Heart left ventricle (tissue), 16 donors: ENCODE results near the gene GPR37. TPM values are rescaled to one million over a fixed set of nuclear protein-coding genes. Genes with fewer than 3 reads are reported as not detected.

ENCODE experiments used
- ATAC-seq, 4 donors: fragments of 200-7000 bp; cut with Tn5 transposase; one replicate each; pipeline ENCODE4 v1.9.1; 2020 to 2022; ENCODE audit warnings: moderate library complexity in 4 of 4, mild to moderate bottlenecking in 3 of 4, moderate number of reproducible peaks in 1 of 4
- DNase-seq, 5 donors: peaks; one replicate each; pipeline ENCODE4 v3.0.0-alpha.2; 2020
- H3K27ac ChIP-seq, 12 donors: fragments of 200-600 bp; sonication (generic) in 4 of 12; one replicate each; pipeline versions ENCODE4 v1.5.0 to v1.8.0; 2016 to 2022; ENCODE audit warnings: mild to moderate bottlenecking in 2 of 12
- H3K27me3 ChIP-seq, 9 donors: fragments of 200-600 bp; sonication (generic) in 2 of 9; one replicate each; pipeline versions ENCODE4 v1.5.1 to v1.8.0; 2016 to 2022; ENCODE audit warnings: mild to moderate bottlenecking in 3 of 9
- H3K36me3 ChIP-seq, 9 donors: fragments of 200-600 bp; sonication (generic) in 2 of 9; one replicate each; pipeline versions ENCODE4 v1.5.0 to v1.8.0; 2018 to 2022; ENCODE audit warnings: mild to moderate bottlenecking in 2 of 9
- H3K4me1 ChIP-seq, 12 donors: fragments of 200-600 bp; sonication (generic) in 4 of 12; one replicate each; pipeline versions ENCODE4 v1.5.0 to v1.8.0; 2016 to 2022; ENCODE audit warnings: mild to moderate bottlenecking in 3 of 12
- H3K4me3 ChIP-seq, 12 donors: fragments of 200-600 bp; sonication (generic) in 4 of 12; one replicate each; pipeline versions ENCODE4 v1.5.0 to v1.8.0; 2017 to 2022; ENCODE audit warnings: mild to moderate bottlenecking in 9 of 12, moderate library complexity in 4 of 12
- H3K9me3 ChIP-seq, 12 donors: fragments of 200-600 bp; sonication (generic) in 4 of 12; one replicate each; pipeline versions ENCODE4 v1.5.0 to v1.8.0; 2016 to 2022; ENCODE audit warnings: mild to moderate bottlenecking in 1 of 12
- CTCF ChIP-seq, 12 donors: fragments of 200-600 bp; sonication (generic) in 4 of 12; IDR thresholded peaks; one replicate each; pipeline versions ENCODE4 v1.5.0 to v1.8.0; 2018 to 2022; ENCODE audit warnings: antibody characterized with exemption in 12 of 12, mild to moderate bottlenecking in 5 of 12
- POLR2A ChIP-seq, 2 donors: fragments of 450-650 bp; IDR thresholded peaks; one replicate each; pipeline ENCODE4 v1.6.1; 2017; ENCODE audit warnings: antibody characterized with exemption in 2 of 2, mild to moderate bottlenecking in 2 of 2, moderate library complexity in 2 of 2
- WGBS, 4 donors: extraction: QIAGEN DNeasy Blood & Tissue Kit in 2 of 4; methylation state at CpG; one replicate each; pipeline versions ENCODE4 v1.1.5 to v1.1.7; 2013 to 2018; 5-methylcytosine and 5-hydroxymethylcytosine counted together
- intact Hi-C, 10 donors: fragments of 100-400 bp; cut with DNase I; formaldehyde crosslinking; loops; one replicate each; pipeline versions ENCODE4 v1.11.1 to v1.14.2; 2022
- polyA plus RNA-seq, 2 donors: library from polyadenylated mRNA; stranded (reverse); fragments of 200-250 nt; gene quantifications; one replicate each; pipeline ENCODE4 v1.2.3, GENCODE V29; 2013
- total RNA-seq, 9 donors: library from RNA; depleted of rRNA in 2 of 9; stranded (reverse); fragments of >200 nt in 2 of 9; fragmentation: NEBNext Ultra II Directional in 3 of 9; extraction: Animal tissue kit (Norgen Biotek cat#: 25700) in 3 of 9; gene quantifications; one replicate each; pipeline versions ENCODE4 v1.1.0 to v1.2.4, GENCODE V29; 2016 to 2023
- donor health status: ischemic (EF 13 %, LVEDD 7.1; RV severe dilation, severe dysfunction).
- donor health status: healthy with polysubstance abuse.
- donor health status: DM: no; HTN: yes; CAD: no.
- donor health status: DM: no; HTN: no; CAD: no.
- donor health status: ischemic (EF 25% LVEDD 6.9; RV normal size, moderate dysfunction).
- donor health status: ischemic (EF 25% LVEDD 5.7; RV mildly dilated, moderate dysfunction).
- donor health status: healthy.
- donor health status: DM: yes; HTN: yes; CAD: no.
- donor health status: ischemic (EF 35%, LVEDD 5.7; RV mildly dilated, moderate dysfunction).
- donor health status: nonischemic (EF 11% LVEDD 7.7; RV severe dilation, severe dysfunction).
- donor health status: DM: yes; HTN: yes; CAD: no.
- donor health status: PGD.
- donor health status: ischemic (EF 29% LVEDD 5.4; RV normal size, mild dysfunction).
- donor health status: nonischemic (EF 23%, LVEDD 6.1; RV moderate dilation, normal function).

GPR37 gene
- total and polyA plus RNA-seq, 11 donors = 0.01 to 0.48 (median 0.25) TPM; not detected in 8

DNA sequence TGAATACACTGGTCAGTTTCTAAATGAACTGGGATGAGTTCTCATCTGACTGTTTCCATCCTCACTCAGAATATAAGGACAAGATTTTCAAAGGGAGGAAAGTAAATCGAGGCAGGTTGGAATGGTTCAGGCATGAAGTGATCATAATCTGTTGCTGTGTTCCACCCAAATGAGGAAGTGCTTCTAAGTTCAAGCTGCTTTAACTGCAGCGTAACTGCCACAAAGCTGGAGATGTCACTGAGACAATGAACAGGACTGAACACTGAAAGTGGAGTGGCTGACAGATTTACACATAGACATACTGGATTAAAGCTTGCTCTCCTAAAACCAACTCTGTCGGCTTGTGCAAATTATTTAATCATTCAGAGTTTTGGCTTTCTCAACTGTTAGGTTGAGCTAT is 66.6 kb downstream of the GPR37 start:
- H3K4me3 ChIP-seq = no peak overlapping the region
- no peak for TF ChIP-seq CTCF (IDR thresholded peaks at IDR 0.05)
- TF ChIP-seq POLR2A (IDR thresholded peaks at IDR 0.05) = no peak
- peaks cover 0 to 4% (median 0%) of the 10 kb centered on the region in 12 donors for H3K9me3 ChIP-seq
- whole genome bisulfite sequencing, 4 donors = 59 to 67% (median 64%) methylated on average over 3 of the region's 3 CpGs
- H3K4me1 ChIP-seq = no peaks in the 10 kb centered on the region
- intact Hi-C loops = no loop called here
- H3K27ac ChIP-seq = no peak overlapping the region
- DNase-seq = no peak
- peaks cover 0 to 2% (median 0%) of the 10 kb centered on the region in 9 donors for H3K36me3 ChIP-seq
- no peaks in the 10 kb centered on the region for H3K27me3 ChIP-seq
- no peak for ATAC-seq

- no peak for ATAC-seq
- H3K27ac ChIP-seq = no peak overlapping the region
- WGBS, 4 donors = 87 to 94% (median 90%) methylated on average over 4 of the region's 4 CpGs
- no peak for DNase-seq
- H3K9me3 ChIP-seq = peaks cover 0 to 4% (median 0%) of the 10 kb centered on the region in 12 donors
- no peaks in the 10 kb centered on the region for H3K27me3 ChIP-seq
- intact Hi-C loops = no loop called here
- H3K4me3 ChIP-seq = no peak overlapping the region
- TF ChIP-seq POLR2A (IDR thresholded peaks at IDR 0.05) (no peak), CTCF (IDR thresholded peaks at IDR 0.05) (no peak)
- no peaks in the 10 kb centered on the region for H3K4me1 ChIP-seq
- H3K36me3 ChIP-seq = peaks cover 0 to 2% (median 0%) of the 10 kb centered on the region in 9 donors
Measured at GRCh38 chr7:124697746-124698145, 67.8 kb downstream of the GPR37 start.

Other genes starting within 250 kb of the GPR37 start
- 10 to 100 TPM; 14.9 to 24.1 (median 17.4) TPM for gene POT1, start 164.0 kb upstream of the GPR37 start, total RNA-seq
- gene POT1, start 164.0 kb upstream of the GPR37 start, polyA plus RNA-seq = 10 to 100 TPM in 1 of 2 donors, 1 to 10 TPM in 1; 6.4 to 10.4 TPM